Measurements from ENCODE around the gene SESN2. TPM values are rescaled to one million over a fixed set of nuclear protein-coding genes. Genes with fewer than 3 reads are reported as not detected.

SESN2 gene
- polyA plus RNA-seq, 2 of the 4 experiments (the other 2 are of a cell fraction) = 5.2 to 16.6 TPM

DNA sequence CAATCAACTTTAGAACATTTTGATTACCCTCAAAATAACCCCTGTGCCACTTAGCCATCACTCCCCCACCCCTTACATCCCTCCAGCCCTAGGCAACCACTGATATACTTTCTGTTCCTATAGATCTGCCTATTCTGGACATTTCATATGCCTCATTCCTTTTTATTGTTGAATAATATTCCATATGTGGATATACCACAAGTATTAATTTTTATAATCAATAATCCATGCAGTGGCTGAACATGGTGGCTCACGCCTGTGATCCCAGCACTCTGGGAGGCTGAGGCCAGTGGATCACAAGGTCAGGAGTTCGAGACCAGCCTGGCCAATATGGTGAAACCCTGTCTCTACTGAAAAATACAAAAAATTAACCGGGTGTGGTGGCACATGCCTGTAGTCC lies 49.4 kb downstream of the SESN2 start:
- no peak for ATAC-seq
- CTCF ChIA-PET = interaction anchor here (0.7 kb wide), 1 partner anchor 60 kb away, joined by 3 read pairs; no protein-coding TSS in a partner anchor
- no peak for FAIRE-seq

DNA sequence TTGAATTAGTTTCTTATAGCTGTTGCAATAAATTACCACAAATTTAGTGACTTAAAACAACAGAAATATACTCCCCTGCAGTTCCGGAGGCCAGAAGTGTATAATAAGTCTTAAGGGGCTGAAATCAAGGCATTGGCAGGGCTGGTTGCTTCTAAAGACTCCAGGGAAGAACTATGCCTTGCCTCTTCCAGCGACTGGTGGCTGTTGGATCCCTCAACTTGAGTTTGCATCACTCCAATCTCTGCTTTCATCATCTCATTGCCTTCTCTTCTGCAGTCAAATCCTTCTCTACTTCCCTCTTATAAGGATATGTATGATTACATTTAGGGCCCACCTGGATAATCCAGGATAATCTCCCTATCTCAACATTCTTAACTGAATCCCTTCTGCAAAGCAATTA lies 50.4 kb downstream of the SESN2 start:
- H3K4me1 ChIP-seq = peaks cover 15% of the 10 kb centered on the region
- DNase-seq (ENCODE audit: low read depth in 1 of 2, low spot score in 1 of 2) (no peak), ATAC-seq (no peak), FAIRE-seq (no peak)
- H3K27ac ChIP-seq = no peak overlapping the region
- no peak overlapping the region for H3K4me2 ChIP-seq
- TF ChIP-seq RAD21 (conservative IDR thresholded peaks at IDR 0.05 in 1 of 2, IDR thresholded peaks at IDR 0.05 in 1 of 2) = no peak
- no peak for TF ChIP-seq JUN (IDR thresholded peaks at IDR 0.05)
- no peak for TF ChIP-seq SREBF2 (IDR thresholded peaks at IDR 0.05)
- no peak for TF ChIP-seq POLR2AphosphoS2 (conservative IDR thresholded peaks at IDR 0.05; ENCODE audit: low read length)
- H3K9me3 ChIP-seq = no peaks in the 10 kb centered on the region
- no peak overlapping the region for H3K4me3 ChIP-seq
- CTCF ChIA-PET = no interaction called here
- POLR2A ChIA-PET = no interaction called here
- WGBS (ENCODE audit: missing lambda C conversion rate) = 77% methylated on average over 2 of the region's 2 CpGs

More for the DNA sequence above, 49.4 kb downstream of the SESN2 start:
- H3K4me1 ChIP-seq = peaks cover 6% of the 10 kb centered on the region
- POLR2A ChIA-PET = no interaction called here
- DNase-seq (ENCODE audit: low read depth in 1 of 2, low spot score in 1 of 2) = no peak
- 59% methylated on average over 3 of the region's 3 CpGs for WGBS (ENCODE audit: missing lambda C conversion rate)
- TF ChIP-seq, protein P1, sequence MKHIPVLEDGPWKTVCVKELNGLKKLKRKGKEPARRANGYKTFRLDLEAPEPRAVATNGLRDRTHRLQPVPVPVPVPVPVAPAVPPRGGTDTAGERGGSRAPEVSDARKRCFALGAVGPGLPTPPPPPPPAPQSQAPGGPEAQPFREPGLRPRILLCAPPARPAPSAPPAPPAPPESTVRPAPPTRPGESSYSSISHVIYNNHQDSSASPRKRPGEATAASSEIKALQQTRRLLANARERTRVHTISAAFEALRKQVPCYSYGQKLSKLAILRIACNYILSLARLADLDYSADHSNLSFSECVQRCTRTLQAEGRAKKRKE (CRISPR knock-in tag; IDR thresholded peaks at IDR 0.05; ENCODE audit: low read depth) = no peak
- TF ChIP-seq TP53 (CRISPR knock-in tag; IDR thresholded peaks at IDR 0.05) (no peak), SMC3 (IDR thresholded peaks at IDR 0.05) (no peak), SREBF2 (IDR thresholded peaks at IDR 0.05) (no peak), GATA3 (IDR thresholded peaks at IDR 0.05; ENCODE audit: borderline replicate concordance) (no peak), NPAS2 (CRISPR knock-in tag; IDR thresholded peaks at IDR 0.05; ENCODE audit: borderline replicate concordance) (no peak), MYC (IDR thresholded peaks at IDR 0.05; ENCODE audit: borderline replicate concordance, low read length) (no peak), KDM1A (IDR thresholded peaks at IDR 0.05; ENCODE audit: low read depth) (no peak), FOSB (CRISPR knock-in tag; IDR thresholded peaks at IDR 0.05) (no peak), ZFP36 (IDR thresholded peaks at IDR 0.05; ENCODE audit: borderline replicate concordance, partially characterized antibody) (no peak), RCOR1 (IDR thresholded peaks at IDR 0.05; ENCODE audit: low read depth, low read length) (no peak), NFE2L2 (conservative IDR thresholded peaks at IDR 0.05; ENCODE audit: low read length) (no peak), MAFK (IDR thresholded peaks at IDR 0.05; ENCODE audit: partially characterized antibody) (no peak), HOXB5 (CRISPR knock-in tag; IDR thresholded peaks at IDR 0.05) (no peak)
- TF ChIP-seq, protein P2, sequence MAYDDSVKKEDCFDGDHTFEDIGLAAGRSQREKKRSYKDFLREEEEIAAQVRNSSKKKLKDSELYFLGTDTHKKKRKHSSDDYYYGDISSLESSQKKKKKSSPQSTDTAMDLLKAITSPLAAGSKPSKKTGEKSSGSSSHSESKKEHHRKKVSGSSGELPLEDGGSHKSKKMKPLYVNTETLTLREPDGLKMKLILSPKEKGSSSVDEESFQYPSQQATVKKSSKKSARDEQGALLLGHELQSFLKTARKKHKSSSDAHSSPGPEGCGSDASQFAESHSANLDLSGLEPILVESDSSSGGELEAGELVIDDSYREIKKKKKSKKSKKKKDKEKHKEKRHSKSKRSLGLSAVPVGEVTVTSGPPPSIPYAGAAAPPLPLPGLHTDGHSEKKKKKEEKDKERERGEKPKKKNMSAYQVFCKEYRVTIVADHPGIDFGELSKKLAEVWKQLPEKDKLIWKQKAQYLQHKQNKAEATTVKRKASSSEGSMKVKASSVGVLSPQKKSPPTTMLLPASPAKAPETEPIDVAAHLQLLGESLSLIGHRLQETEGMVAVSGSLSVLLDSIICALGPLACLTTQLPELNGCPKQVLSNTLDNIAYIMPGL (CRISPR knock-in tag; IDR thresholded peaks at IDR 0.05; ENCODE audit: borderline replicate concordance) = no peak
- no peak overlapping the region for H3K27ac ChIP-seq
- no peaks in the 10 kb centered on the region for H3K9me3 ChIP-seq
- H3K4me3 ChIP-seq = no peak overlapping the region
- no peak overlapping the region for H3K4me2 ChIP-seq

DNA sequence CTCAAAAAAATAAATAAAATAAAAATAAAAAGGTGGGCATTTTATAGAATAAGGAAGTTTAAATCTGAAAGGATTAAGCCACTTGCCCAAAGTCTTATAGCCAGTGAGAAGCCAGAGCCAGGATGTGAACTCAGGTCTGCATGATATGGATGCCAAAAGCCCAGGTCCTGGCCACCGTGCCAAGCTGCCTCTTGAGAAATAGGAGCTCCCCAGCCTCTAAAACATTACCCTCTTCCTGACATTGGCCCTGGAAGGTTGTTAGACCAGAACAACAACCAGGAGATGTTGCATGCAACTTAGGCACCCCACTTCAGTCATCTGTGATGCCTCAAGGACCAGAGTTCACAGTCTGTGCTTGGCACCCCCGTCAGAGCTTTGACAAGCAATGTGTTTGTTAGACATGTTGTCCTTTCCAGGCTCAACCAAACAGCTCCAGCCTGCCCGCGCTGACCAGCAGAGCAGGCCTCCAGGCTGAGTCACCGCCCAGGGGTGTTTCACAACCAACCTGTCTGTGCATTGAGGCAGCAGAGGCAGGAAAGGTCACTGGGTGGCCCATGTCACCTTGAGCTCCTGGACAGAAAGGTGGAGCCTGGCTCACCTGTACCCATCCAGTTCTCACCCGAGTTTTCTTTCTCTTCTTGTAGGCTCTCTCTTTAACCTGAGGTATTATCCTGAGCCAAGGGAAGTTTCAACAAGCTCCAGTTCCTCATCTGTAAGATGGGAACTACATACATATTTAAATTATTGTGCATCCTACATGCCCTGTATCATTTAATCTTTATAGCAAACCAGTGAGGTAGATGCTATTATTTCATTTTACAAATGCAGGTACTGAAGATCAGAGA lies 54.6 kb downstream of the SESN2 start:
- Histone ChIP-seq H3K4me2 (peak overlapping the region; percentile 66), H3K27ac (peak overlapping the region; percentile 67 to 79; a peak in 5 of 6 replicates), H3K4me3 (no peak overlapping the region), H3K4me1 (peaks cover 15% of the 10 kb centered on the region), H3K9me3 (no peaks in the 10 kb centered on the region)
- TF ChIP-seq ZC3H11A (IDR thresholded peaks at IDR 0.05) (no peak), CEBPB (IDR thresholded peaks at IDR 0.05) (peak; percentile 55 to 86; a peak in 3 of 4 replicates), JUN (IDR thresholded peaks at IDR 0.05) (no peak), FOSL2 (IDR thresholded peaks at IDR 0.05) (peak; percentile 21; the same call in 1 of the 2 replicates), FOSL2 (CRISPR knock-in tag; IDR thresholded peaks at IDR 0.05) (peak; percentile 78), ZNF302 (CRISPR knock-in tag; IDR thresholded peaks at IDR 0.05) (no peak), PHF8 (IDR thresholded peaks at IDR 0.05; ENCODE audit: borderline replicate concordance, low read depth) (no peak), POLR2A (IDR thresholded peaks at IDR 0.05; ENCODE audit: low read length) (no peak), NPAS2 (CRISPR knock-in tag; IDR thresholded peaks at IDR 0.05; ENCODE audit: borderline replicate concordance) (no peak)
- WGBS (ENCODE audit: missing lambda C conversion rate) = 13% methylated on average over 2 of the region's 6 CpGs
- CTCF ChIA-PET = interaction anchor here (0.8 kb wide), 1 partner anchor 65 kb away, joined by 5 read pairs; no protein-coding TSS in a partner anchor
- POLR2A ChIA-PET = interaction anchor here (0.6 to 1.9 kb wide), 4 partner anchors 13 to 331 kb away, joined by 3 to 15 read pairs (median 4); partner anchors contain the start of gene MED18
- ATAC-seq (peak; percentile 98 to 99), FAIRE-seq (no peak), DNase-seq (ENCODE audit: low read depth in 1 of 2, low spot score in 1 of 2) (peak; percentile 47 to 62)

Measured in A549 (cell line).